GM10248 (cell line): Measurements from ENCODE around the gene DHX32.

Source experiments
- CTCF ChIA-PET: fragments of 300-600 bp; sonication (Branson Sonifier 250); formaldehyde crosslinking; extraction: SDS; loops from one replicate; lab custom pipeline; 2021; ENCODE audit warnings: antibody characterized with exemption; lab: Yijun Ruan, JAX
- POLR2A ChIA-PET: fragments of 350-650 bp; sonication (Branson Sonifier 250); formaldehyde crosslinking; extraction: SDS; loops from one replicate; lab custom pipeline; 2020; ENCODE audit warnings: antibody characterized with exemption; lab: Yijun Ruan, JAX
- DNase-seq: peaks from one replicate; pipeline ENCODE4 v3.0.0; 2012; ENCODE audit errors: extremely low spot score
- TF ChIP-seq, protein P1 (sequence below): IDR thresholded peaks from 2 replicates; pipeline ENCODE4 v1.5.1; 2012; ENCODE audit warnings: mild to moderate bottlenecking, low read depth; ENCODE audit errors: extremely low read depth, missing control alignments, control extremely low read depth

DHX32 gene

DNA sequence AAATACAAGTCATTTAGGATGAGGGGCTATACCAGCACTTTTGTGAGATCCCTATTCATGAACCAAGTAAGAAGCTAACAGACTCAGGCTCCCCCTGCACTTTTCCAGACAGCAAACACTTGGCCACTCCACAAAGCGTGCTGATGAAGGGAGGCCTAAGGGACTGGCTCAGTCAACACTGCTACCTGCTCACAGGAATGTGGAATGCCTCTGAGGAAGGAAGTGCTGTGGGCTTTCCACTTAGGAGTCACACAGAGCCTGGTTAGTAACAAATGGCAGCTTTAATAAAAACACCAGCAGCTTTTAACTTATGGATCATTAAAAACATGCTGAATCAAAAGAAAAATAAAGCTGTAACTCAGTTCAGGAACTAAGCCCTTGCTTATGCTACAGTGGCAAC lies 73.0 kb downstream of the DHX32 start:
- CTCF ChIA-PET = interaction anchor here (1.1 to 1.6 kb wide), 4 partner anchors 9 to 110 kb away, joined by 3 to 5 read pairs (median 3); no protein-coding TSS in a partner anchor
- POLR2A ChIA-PET = interaction anchor here (0.5 kb wide), 1 partner anchor 191 kb away, joined by 5 read pairs; no protein-coding TSS in a partner anchor
- TF ChIP-seq, protein P1, sequence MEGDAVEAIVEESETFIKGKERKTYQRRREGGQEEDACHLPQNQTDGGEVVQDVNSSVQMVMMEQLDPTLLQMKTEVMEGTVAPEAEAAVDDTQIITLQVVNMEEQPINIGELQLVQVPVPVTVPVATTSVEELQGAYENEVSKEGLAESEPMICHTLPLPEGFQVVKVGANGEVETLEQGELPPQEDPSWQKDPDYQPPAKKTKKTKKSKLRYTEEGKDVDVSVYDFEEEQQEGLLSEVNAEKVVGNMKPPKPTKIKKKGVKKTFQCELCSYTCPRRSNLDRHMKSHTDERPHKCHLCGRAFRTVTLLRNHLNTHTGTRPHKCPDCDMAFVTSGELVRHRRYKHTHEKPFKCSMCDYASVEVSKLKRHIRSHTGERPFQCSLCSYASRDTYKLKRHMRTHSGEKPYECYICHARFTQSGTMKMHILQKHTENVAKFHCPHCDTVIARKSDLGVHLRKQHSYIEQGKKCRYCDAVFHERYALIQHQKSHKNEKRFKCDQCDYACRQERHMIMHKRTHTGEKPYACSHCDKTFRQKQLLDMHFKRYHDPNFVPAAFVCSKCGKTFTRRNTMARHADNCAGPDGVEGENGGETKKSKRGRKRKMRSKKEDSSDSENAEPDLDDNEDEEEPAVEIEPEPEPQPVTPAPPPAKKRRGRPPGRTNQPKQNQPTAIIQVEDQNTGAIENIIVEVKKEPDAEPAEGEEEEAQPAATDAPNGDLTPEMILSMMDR = no peak
- DNase-seq = no peak

DNA sequence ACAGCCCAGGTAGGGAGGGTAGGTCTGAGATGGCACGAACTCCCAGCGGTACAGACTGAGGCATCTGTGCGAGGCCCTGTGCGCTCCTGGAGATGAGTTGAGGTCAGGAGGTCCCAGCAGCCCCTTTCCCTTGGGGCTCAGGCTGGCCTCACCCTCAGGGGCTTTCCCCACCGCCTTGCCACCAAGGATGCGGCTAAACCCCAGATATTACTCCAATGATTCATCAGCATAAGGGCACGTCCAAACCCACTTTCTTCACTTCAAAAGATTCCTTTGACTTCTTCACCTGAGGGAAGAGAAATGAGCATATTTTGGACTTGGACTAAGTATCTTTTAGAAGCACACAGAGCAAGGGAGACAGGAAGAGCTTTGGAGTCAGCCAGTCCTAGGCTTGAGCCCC lies 78.4 kb downstream of the DHX32 start:
- ChIA-PET CTCF (interaction anchor here (1.8 to 2.2 kb wide), 2 partner anchors 12 to 18 kb away, joined by 3 to 7 read pairs; no protein-coding TSS in a partner anchor), POLR2A (no interaction called here)
- TF ChIP-seq, protein P1 = no peak
- no peak for DNase-seq

DNA sequence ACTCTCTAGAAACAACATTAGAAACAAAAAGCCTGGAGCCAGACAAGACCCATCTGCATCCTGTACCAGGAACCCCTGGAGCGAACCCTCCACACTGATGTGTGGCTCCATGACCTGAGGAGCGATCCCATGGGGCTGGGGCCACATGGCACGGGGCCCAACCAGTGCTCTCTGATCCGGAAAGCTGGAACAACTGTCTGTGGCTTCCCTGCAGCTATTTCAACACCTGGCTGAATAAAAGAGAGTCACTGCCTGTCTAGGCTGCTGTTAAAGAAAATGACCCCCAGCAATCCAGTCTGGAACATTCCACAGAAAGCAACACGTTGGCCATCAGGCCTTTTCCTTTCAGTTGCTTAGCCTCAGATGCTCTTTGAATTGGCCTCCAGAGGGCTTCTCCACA lies 79.0 kb downstream of the DHX32 start:
- no peak for DNase-seq
- ChIA-PET POLR2A (no interaction called here), CTCF (interaction anchor here (1.8 to 2.2 kb wide), 2 partner anchors 12 to 18 kb away, joined by 3 to 7 read pairs; no protein-coding TSS in a partner anchor)
- TF ChIP-seq, protein P1 = no peak

DNA sequence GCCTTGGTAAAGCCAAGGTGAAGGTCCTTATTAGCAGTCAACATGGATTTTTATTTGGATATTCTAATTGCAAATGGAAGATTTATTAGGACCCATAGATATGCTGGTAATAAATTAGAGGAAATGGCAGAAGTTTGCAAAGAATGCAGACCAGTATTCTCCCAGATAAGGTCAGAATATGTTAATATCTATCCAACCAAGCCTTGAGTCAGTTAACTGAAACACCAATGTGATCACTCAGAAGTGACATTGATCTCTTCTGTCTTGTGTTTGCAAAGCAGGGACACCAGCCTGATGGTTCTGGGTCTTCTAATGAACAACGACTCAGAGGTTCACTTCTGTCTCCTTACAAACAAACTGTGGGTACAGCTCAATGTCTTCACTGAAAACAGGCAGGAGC lies 79.5 kb downstream of the DHX32 start:
- DNase-seq = no peak
- ChIA-PET CTCF (interaction anchor here (1.8 to 2.2 kb wide), 2 partner anchors 13 to 17 kb away, joined by 3 to 7 read pairs; no protein-coding TSS in a partner anchor), POLR2A (no interaction called here)
- TF ChIP-seq, protein P1 = no peak

DNA sequence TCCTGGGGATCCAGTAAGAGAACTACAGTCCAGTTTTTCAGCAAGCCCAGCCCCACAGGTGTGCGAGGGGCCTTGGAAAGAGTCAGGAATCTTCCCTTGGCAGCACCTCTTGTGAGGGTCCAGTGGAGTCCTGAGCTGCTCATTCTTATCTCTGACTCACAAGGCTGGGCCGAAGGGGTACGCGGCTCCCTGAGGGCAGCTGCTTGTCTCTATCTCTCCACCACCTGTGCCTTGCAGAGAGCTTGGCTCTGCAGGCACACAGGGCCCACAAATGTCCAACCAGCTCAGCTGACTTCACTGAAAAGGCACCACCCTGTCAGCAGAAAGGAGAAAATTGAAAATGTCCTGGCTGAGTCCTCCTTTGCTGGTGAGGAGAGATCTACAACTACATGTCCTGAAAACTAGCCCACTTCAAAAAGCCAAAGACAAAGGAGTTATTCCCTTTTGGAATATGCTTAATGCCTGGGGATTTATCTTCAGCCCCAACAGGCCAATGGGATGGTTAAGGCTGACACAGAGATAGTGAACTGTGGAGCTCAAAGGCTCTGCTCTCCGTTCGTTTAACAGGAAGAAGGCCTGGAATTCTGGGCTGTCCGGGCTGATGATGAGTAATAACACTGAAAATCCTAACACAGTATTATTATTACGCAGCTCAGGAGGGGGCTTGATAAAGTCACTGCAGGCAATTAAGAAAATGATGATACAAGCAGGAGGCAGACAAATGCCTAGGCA lies 81.5 kb downstream of the DHX32 start:
- CTCF ChIA-PET = interaction anchor here (3.3 kb wide), 1 partner anchor 15 kb away, joined by 10 read pairs; no protein-coding TSS in a partner anchor
- DNase-seq = no peak
- POLR2A ChIA-PET = no interaction called here
- TF ChIP-seq, protein P1 = no peak

DNA sequence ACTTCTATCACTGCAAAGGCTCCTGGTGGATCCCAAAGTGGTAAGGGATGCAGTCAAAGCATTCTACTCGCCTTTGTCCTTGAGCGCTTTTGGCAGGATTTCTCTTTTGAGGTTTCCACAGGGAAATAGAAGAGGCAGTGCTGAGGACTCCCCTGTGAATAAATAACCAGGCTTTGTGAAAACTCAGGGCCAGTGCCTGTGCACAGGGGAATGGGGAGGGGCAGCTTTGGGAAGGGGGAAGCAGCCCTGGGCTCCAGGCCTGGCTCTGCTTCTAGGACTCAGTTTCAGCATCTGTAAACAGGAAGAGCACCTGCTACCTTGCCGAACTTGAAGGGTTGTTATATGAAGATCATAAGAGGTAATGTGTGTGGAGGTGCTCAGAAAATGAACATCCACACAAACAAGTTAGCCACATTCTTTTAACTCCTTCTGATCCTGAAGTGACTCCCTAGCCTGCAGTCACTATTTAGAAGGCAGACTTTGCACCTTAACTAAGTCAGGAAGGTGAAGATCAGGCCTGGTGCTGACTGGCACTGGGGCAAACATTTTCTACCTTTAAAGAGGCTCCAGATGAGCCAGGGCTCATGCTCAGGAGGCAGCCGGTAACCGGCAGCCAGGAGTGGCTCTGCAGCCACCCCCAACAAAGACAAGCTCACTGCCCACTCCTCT lies 83.0 kb downstream of the DHX32 start:
- TF ChIP-seq, protein P1 = no peak
- DNase-seq = no peak
- ChIA-PET POLR2A (no interaction called here), CTCF (interaction anchor here (3.3 kb wide), 1 partner anchor 14 kb away, joined by 10 read pairs; no protein-coding TSS in a partner anchor)
